NCI-H187 treated with DMSO at 0.1 percent for 48 hours (cell line): ENCODE data around the gene TGFB1I1.
"Not testable (repeated sequence)": the region's sequence is repeated elsewhere in the genome, so short reads cannot be mapped to it uniquely, and the experiment has no call there.

Experiments
- DNase-seq: peaks from one replicate; lab custom pipeline; 2025; lab: John Stamatoyannopoulos, UW

The TGFB1I1 gene

GRCh38 chr16:31471241-31471874 is 594 bp upstream of the TGFB1I1 start:
- DNase-seq: no peak

GRCh38 chr16:31472709-31473203 is 804 bp downstream of the TGFB1I1 start:
- DNase-seq: no peak

GRCh38 chr16:31473264-31473984 is 1.5 kb downstream of the TGFB1I1 start:
- no peak for DNase-seq

GRCh38 chr16:31474173-31474714 is 2.3 kb downstream of the TGFB1I1 start:
- DNase-seq: no peak

GRCh38 chr16:31474773-31475738 is 3.1 kb downstream of the TGFB1I1 start:
- no peak for DNase-seq

- DNase-seq: no peak
Observed at GRCh38 chr16:31475946-31476302, 4.0 kb downstream of the TGFB1I1 start.

- DNase-seq: no peak
Observed at GRCh38 chr16:31476303-31477219, 4.6 kb downstream of the TGFB1I1 start.

- no peak for DNase-seq
Observed at GRCh38 chr16:31477220-31478216, 5.6 kb downstream of the TGFB1I1 start.

- no peak for DNase-seq
Observed at GRCh38 chr16:31478956-31479355, 7.0 kb downstream of the TGFB1I1 start.

- DNase-seq: no peak
Observed at GRCh38 chr16:31479751-31480150, 7.8 kb downstream of the TGFB1I1 start.

- no peak for DNase-seq
Observed at GRCh38 chr16:31480851-31481536, 9.0 kb downstream of the TGFB1I1 start.

- DNase-seq: no peak
Observed at GRCh38 chr16:31483081-31483480, 11.1 kb downstream of the TGFB1I1 start, which contains the start of gene SLC5A2. Gene SLC5A2 (plus strand): TSS chr16:31483123. CDS start chr16:31483137, 14 bp downstream.

- not testable (repeated sequence) for DNase-seq
Observed at GRCh38 chr16:31484048-31484447, 12.1 kb downstream of the TGFB1I1 start.

GRCh38 chr16:31484491-31485171 is 12.7 kb downstream of the TGFB1I1 start:
- no peak for DNase-seq

GRCh38 chr16:31485571-31485970 is 13.6 kb downstream of the TGFB1I1 start:
- DNase-seq: no peak

- no peak for DNase-seq
Observed at GRCh38 chr16:31486045-31486444, 14.1 kb downstream of the TGFB1I1 start.

GRCh38 chr16:31487071-31487719 is 15.2 kb downstream of the TGFB1I1 start:
- DNase-seq: no peak
